ENCODE measurements around the gene FCAMR.

The FCAMR gene

DNA sequence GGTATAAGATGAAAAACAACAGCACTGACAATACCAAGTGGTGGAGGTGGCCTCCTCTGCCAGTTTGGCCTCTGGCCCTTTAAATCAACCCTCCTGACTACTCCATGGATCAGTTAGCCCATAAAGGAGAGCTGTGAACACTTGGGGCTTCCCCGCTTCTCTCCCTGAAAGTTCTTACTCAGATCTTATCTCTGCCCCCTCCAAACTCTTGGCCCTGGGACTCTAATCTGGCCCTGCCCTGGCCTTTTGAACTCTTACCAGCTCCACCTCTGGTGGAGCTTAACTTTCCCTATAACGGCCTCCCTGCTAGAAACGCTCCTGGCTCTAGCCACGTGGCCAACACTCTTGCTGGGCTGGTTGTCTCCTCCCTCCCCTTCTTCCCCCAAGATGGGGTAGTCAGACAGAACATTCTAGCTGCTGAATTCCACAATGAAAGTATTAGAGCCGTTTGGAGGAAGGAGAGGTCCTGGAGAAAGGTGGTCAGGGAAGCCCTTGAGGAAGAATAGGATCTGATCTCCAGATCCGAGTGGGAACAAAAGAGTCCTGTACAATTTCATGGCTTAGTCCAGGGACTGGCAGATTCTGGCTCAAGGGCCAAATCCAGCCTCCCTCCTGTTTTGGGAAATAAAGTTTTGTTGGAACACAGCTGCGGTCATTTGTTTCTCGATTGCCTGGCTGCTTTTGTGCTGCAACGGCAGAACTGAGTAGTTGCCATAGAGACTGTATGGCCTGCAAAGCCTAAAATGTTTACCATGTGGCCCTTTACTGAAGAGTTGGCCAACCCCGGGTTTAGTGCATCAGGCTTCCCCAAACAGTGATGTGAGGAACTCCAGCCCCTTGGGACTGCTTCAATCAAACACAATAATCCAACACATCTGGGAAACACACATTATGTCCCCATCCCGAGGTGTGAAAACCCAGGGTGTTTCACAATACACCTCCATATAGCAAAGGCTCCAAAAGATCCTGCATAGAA lies 14.5 kb downstream of the FCAMR start:
- no peak for FAIRE-seq

GRCh38 chr1:206954459-206955342 lies 15.6 kb downstream of the FCAMR start:
- no peak for FAIRE-seq

GRCh38 chr1:206953626-206954025 lies 16.6 kb downstream of the FCAMR start:
- no peak for FAIRE-seq

GRCh38 chr1:206953126-206953525 lies 17.1 kb downstream of the FCAMR start:
- no peak for FAIRE-seq

DNA sequence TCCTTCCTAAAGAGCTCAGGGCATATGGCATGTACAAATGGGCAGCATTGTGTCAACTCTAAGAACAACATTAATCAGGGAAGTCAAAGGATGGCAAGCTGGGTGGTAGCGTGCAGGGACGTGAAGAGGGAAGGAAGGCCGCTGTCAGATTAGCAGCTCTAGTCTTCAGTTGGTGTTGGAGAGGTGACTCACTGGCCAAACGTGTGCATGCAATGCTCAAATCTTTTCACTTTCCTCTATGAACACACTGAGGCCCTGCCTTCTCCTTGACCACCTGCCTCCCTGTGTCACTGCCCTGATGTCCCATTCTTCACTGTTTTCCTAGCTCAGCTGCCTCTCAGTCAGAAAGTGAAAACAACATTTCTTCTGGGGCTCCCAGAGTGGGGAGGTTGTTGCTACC lies 18.1 kb downstream of the FCAMR start:
- FAIRE-seq: no peak

GRCh38 chr1:206951318-206952100 lies 18.8 kb downstream of the FCAMR start:
- no peak for FAIRE-seq

- FAIRE-seq: no peak
Observed at GRCh38 chr1:206949641-206950040, 20.6 kb downstream of the FCAMR start.

DNA sequence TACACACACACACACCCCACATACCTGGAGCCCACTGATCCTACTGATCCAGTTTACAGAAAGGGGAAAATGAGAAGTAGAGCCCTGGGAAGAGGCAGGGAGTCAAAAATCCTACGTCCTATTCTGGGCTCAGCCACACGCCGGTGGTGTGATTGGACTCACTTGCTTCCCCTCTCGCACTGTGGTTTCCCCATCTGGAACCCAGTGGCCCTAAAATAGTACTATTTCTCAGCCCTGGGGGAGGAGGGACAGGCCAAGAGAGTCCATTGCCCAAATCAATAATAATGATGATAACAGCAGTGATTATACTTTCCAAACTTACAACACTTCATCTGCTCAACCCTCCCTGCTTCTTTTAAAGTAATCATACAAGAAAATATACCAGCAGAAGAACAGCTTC lies 21.1 kb downstream of the FCAMR start:
- FAIRE-seq: no peak

DNA sequence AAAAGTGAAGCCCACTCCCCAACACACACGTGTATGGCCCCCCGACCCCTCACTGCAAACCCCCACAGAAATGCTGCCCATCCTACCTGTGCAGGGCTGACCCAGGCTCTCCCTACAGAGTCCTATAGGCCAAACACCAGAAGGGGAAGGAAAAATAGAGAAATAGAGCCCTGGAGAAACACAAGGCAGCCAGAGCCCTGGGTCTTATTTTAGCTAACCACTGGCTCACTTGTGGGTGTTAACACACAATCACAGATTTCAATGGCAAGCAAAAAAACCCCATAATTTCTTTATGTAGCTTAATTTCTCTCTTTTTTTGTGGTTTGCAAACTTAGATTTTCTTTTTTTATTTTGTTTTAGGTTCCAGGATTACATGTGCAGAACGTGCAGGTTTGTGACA lies 23.0 kb downstream of the FCAMR start:
- no peak for FAIRE-seq

- FAIRE-seq: no peak
Observed at GRCh38 chr1:206946261-206946660, 24.0 kb downstream of the FCAMR start, which contains the start of gene PIGR. PIGR (minus strand) TSS chr1:206946466; CDS start chr1:206940531, 5,935 bp downstream.

DNA sequence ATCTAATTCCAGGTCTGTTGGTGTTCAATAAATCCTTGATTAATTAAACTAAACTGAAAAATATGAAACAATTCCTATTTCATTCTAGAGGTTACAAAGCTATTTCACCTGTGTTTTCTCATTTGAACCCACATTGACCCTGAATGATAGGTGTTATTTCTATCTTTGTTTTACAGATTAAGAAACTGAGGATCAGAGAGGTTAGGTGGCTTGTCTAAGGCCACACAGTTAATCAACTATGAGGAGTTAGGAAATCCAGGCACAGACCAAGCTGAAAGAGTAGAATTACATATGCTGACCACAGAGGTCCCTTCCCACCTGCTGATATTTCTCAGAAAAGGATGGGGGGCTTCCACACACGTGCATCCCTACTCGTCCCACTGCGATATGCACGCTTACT lies 24.5 kb downstream of the FCAMR start:
- no peak for FAIRE-seq

- FAIRE-seq: no peak
Observed at GRCh38 chr1:206944703-206945102, 25.6 kb downstream of the FCAMR start.

DNA sequence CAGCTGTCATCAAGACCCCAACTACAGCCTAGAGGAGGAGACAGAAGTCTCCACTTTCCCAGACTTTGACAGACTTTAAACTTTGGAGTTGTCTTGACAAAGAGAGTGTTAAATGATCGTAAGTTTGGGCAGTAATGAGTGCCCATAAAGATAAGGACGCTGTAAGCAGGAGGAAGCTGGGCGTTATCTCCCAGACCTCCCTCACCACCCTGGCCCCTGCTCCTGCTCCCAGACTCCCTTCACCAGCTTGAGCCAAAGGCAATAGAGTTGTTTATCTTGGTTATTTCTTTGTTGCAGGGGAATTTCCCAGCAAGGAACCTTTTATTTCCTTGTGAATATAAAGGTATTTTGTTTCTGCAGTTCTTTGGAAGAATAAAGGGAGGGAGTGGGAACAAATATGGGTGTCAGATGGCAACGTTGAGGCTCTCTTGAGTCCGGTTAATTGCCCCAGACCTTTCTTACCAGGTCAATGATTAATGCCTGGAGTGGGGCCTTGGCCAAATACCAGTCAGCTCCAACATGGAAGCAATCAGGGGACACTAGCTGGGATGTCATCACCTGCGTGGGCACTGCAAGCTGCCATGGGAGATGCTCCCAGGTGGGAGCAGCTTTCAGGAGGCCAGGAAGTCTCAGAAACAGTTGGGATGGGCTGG lies 28.4 kb downstream of the FCAMR start:
- FAIRE-seq: no peak

DNA sequence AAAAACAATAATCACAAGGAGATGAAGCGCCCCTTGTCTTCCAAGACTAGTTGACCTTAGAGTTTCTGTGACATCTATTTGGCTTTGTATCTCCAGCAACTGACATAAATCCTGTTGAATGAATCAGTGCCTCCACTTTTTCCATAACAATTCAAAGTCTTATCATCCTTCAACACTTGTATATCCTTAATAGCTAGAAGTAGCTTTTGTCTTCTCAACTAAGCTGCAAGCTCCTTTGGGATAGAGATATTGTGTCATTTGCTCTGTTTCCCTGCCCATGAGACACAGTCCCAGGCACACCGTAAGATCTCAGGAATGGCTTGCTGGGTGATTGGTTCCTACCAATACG lies 29.7 kb downstream of the FCAMR start:
- FAIRE-seq: no peak

DNA sequence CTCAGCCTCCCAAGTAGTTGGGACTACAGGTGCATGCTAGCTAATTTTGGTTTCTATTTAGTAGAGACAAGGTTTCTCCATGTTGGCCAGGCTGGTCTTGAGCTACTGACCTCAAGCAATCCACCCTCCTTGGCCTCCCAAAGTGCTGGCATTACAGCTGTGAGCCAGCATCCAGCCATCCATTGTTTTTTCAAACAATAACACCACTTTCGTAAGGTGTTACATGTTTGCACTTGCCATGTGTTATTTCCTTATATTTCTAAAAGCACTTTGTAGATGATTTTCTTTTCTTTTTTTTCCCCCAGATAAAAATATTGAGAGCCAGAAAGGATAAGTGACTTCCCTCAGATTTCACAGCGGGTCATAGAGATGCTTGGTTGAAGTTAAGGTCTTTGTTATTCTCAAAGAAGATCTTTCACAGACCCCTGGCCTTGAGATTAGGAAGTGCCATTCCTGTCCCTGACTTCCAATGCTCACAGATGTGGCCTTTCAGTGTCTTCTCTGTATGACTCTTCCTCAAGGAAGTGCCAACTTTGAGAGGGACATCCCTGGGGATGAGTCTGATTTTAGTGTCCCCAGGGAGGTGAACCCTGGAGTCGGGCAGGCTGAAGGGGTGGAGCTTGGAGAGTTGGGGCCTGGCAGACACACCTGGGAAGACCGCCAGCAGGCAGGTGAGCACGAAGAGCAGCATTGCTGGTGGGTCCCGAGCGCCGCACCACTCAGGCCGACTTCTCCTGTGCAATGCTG lies 30.2 kb downstream of the FCAMR start:
- FAIRE-seq: no peak

DNA sequence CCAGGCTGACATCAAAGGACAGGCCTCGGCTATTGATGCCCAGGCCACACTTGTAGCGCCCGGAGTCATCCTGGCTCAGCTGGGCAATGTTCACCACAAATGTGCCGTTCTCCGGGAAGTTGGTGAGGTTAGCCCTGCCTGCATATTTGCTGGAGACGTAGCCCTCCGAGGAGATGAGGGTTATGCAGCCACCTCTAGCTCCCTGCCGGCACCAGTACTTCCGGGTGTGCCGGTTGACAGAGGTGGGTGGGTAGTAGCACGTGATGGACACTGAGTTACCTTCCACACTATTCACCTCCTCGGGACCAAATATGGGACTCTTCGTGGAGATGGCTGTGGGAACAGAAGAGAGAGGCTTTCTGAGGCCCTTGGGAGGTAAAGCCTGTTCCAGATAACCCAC lies 31.1 kb downstream of the FCAMR start:
- FAIRE-seq: no peak

DNA sequence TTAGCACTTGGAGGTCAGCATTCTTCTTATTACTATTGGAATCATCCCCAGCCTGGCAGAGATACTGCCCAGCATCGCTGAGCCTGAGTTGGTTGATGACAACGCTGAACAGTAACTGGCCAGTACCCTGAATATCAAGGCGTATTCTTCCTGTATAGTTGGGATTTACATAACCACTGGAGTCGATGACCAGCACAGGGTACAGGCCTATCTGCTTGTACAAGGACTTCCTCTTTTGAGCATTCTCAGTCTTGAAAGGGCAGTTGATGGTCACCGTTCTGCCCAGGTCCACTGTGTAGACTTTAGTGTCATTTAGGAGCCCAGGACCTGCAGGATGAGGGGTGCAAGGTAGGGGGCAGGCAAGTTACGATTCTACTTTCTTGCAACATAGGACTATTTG lies 32.8 kb downstream of the FCAMR start:
- FAIRE-seq: no peak

- no peak for FAIRE-seq
Observed at GRCh38 chr1:206935491-206936067, 34.7 kb downstream of the FCAMR start.

- FAIRE-seq: no peak
Observed at GRCh38 chr1:206933333-206933945, 36.8 kb downstream of the FCAMR start.

- no peak for FAIRE-seq
Observed at GRCh38 chr1:206932177-206932576, 38.1 kb downstream of the FCAMR start.

- FAIRE-seq: no peak
Observed at GRCh38 chr1:206931709-206932108, 38.6 kb downstream of the FCAMR start.

Measured in colon (tissue), 2 donors.